ENCODE results near the gene KLHL26.
A peak's percentile ranks its signal among the peaks of the same experiment; 100 is the strongest.
"Not testable (repeated sequence)": the region's sequence is repeated elsewhere in the genome, so short reads cannot be mapped to it uniquely, and the experiment has no call there.

KLHL26 gene

GRCh38 chr19:18590273-18591272 lies 46.3 kb upstream of the KLHL26 start:
- Histone ChIP-seq H3K4me1 (ENCODE audit: control insufficient read depth in 1 of 2, insufficient read depth in 1 of 2, low read depth in 1 of 2, low read length in 1 of 2) (peaks cover 33 to 34% of the 10 kb centered on the region in 2 experiments), H3K27me3 (peaks cover 29% of the 10 kb centered on the region), H3K27ac (no peak overlapping the region), H3K4me3 (ENCODE audit: low read depth in 1 of 2, low read length in 1 of 2) (peak overlapping the region in 1 of 2 experiments; percentile 91), H3K9me3 (no peaks in the 10 kb centered on the region), H3K36me3 (no peaks in the 10 kb centered on the region)
- no peak for TF ChIP-seq CTCF (IDR thresholded peaks at IDR 0.05)

GRCh38 chr19:18591735-18592385 lies 45.0 kb upstream of the KLHL26 start:
- Histone ChIP-seq H3K27me3 (peaks cover 42% of the 10 kb centered on the region), H3K4me3 (ENCODE audit: low read depth in 1 of 2, low read length in 1 of 2) (no peak overlapping the region), H3K9me3 (no peaks in the 10 kb centered on the region), H3K36me3 (no peaks in the 10 kb centered on the region), H3K27ac (no peak overlapping the region), H3K4me1 (ENCODE audit: control insufficient read depth in 1 of 2, insufficient read depth in 1 of 2, low read depth in 1 of 2, low read length in 1 of 2) (peaks cover 34 to 38% of the 10 kb centered on the region in 2 experiments)
- no peak for TF ChIP-seq CTCF (IDR thresholded peaks at IDR 0.05)

- not testable (repeated sequence) for H3K4me3 ChIP-seq (ENCODE audit: low read depth in 1 of 2, low read length in 1 of 2); H3K9me3 ChIP-seq; H3K36me3 ChIP-seq; H3K27ac ChIP-seq
- Histone ChIP-seq H3K27me3 (peaks cover 49% of the 10 kb centered on the region), H3K4me1 (ENCODE audit: control insufficient read depth in 1 of 2, insufficient read depth in 1 of 2, low read depth in 1 of 2, low read length in 1 of 2) (peaks cover 37 to 40% of the 10 kb centered on the region in 2 experiments)
Observed at GRCh38 chr19:18592732-18593131, 44.1 kb upstream of the KLHL26 start.

- Histone ChIP-seq H3K27ac (peak overlapping the region; percentile 57), H3K4me3 (ENCODE audit: low read depth in 1 of 2, low read length in 1 of 2) (no peak overlapping the region), H3K27me3 (peaks cover 57% of the 10 kb centered on the region), H3K36me3 (no peaks in the 10 kb centered on the region), H3K9me3 (no peaks in the 10 kb centered on the region), H3K4me1 (ENCODE audit: control insufficient read depth in 1 of 2, insufficient read depth in 1 of 2, low read depth in 1 of 2, low read length in 1 of 2) (peaks cover 29 to 32% of the 10 kb centered on the region in 2 experiments)
- TF ChIP-seq CTCF (IDR thresholded peaks at IDR 0.05): no peak
Observed at GRCh38 chr19:18593367-18594095, 43.3 kb upstream of the KLHL26 start.

- H3K36me3 ChIP-seq: no peaks in the 10 kb centered on the region
- H3K27ac ChIP-seq: peak overlapping the region; percentile 57
- peaks cover 27 to 29% of the 10 kb centered on the region in 2 experiments for H3K4me1 ChIP-seq (ENCODE audit: control insufficient read depth in 1 of 2, insufficient read depth in 1 of 2, low read depth in 1 of 2, low read length in 1 of 2)
- no peaks in the 10 kb centered on the region for H3K9me3 ChIP-seq
- peaks cover 64% of the 10 kb centered on the region for H3K27me3 ChIP-seq
- peak; percentile 82 for TF ChIP-seq CTCF (IDR thresholded peaks at IDR 0.05)
- peak overlapping the region; percentile 23 to 54 for H3K4me3 ChIP-seq (ENCODE audit: low read depth in 1 of 2, low read length in 1 of 2)
Observed at GRCh38 chr19:18594096-18594823, 42.6 kb upstream of the KLHL26 start.
